CD4-positive, alpha-beta T cell treated with Interleukin-4 for 1 hour (primary cell): ENCODE measurements around the gene QPCTL.
A peak's percentile ranks its signal among the peaks of the same experiment; 100 is the strongest.
"Not testable (repeated sequence)": the region's sequence is repeated elsewhere in the genome, so short reads cannot be mapped to it uniquely, and the experiment has no call there.

ENCODE experiments used
- DNase-seq, 2 donors: peaks; one replicate each; pipeline ENCODE4 v3.0.0-alpha.2; 2020 to 2022

The QPCTL gene

GRCh38 chr19:45717983-45718650 lies 25.7 kb downstream of the QPCTL start:
- DNase-seq, result no peak

GRCh38 chr19:45720065-45720464 lies 27.6 kb downstream of the QPCTL start:
- not testable (repeated sequence) for DNase-seq

- DNase-seq, result not testable (repeated sequence)
Measured at GRCh38 chr19:45728683-45729082, 36.2 kb downstream of the QPCTL start.

- no peak for DNase-seq
Measured at GRCh38 chr19:45729800-45730290, 37.4 kb downstream of the QPCTL start.

GRCh38 chr19:45730368-45731288 lies 38.2 kb downstream of the QPCTL start, which contains the start of gene FBXO46:
TSS of gene FBXO46 (minus strand) at chr19:45730896. CDS start at chr19:45713495, 17,401 bp downstream.
- DNase-seq, result peak; percentile 96

GRCh38 chr19:45733160-45733810 lies 40.8 kb downstream of the QPCTL start, which contains the start of gene MEIOSIN:
TSS of gene MEIOSIN (plus strand) at chr19:45733439. CDS start at chr19:45735377, 1,938 bp downstream.
- no peak for DNase-seq

GRCh38 chr19:45739498-45740439 lies 47.3 kb downstream of the QPCTL start:
- no peak for DNase-seq

GRCh38 chr19:45742969-45743368 lies 50.5 kb downstream of the QPCTL start:
- no peak for DNase-seq

- DNase-seq, result no peak
Measured at GRCh38 chr19:45745606-45746005, 53.1 kb downstream of the QPCTL start.

GRCh38 chr19:45746866-45747265 lies 54.4 kb downstream of the QPCTL start:
- no peak for DNase-seq

GRCh38 chr19:45747513-45747912 lies 55.0 kb downstream of the QPCTL start:
- DNase-seq, result no peak

- not testable (repeated sequence) for DNase-seq
Measured at GRCh38 chr19:45751483-45751882, 59.0 kb downstream of the QPCTL start.

GRCh38 chr19:45752639-45753038 lies 60.2 kb downstream of the QPCTL start:
- DNase-seq, result no peak

GRCh38 chr19:45753548-45753947 lies 61.1 kb downstream of the QPCTL start:
- DNase-seq, result no peak
